ENCODE data around the gene SMAD7.

Gene SMAD7

GRCh38 chr18:48986851-48987761 is 36.3 kb upstream of the SMAD7 start:
- no peak for DNase-seq

GRCh38 chr18:48985161-48985560 is 34.4 kb upstream of the SMAD7 start:
- no peak for DNase-seq

GRCh38 chr18:48983793-48984437 is 33.1 kb upstream of the SMAD7 start:
- DNase-seq, result no peak

GRCh38 chr18:48982266-48982665 is 31.5 kb upstream of the SMAD7 start:
- DNase-seq, result no peak

GRCh38 chr18:48979944-48980890 is 29.5 kb upstream of the SMAD7 start:
- peak; percentile 21 for DNase-seq

- no peak for DNase-seq
Observed at GRCh38 chr18:48977914-48978313, 27.1 kb upstream of the SMAD7 start.

- DNase-seq, result no peak
Observed at GRCh38 chr18:48975817-48976649, 25.3 kb upstream of the SMAD7 start.

GRCh38 chr18:48975120-48975816 is 24.5 kb upstream of the SMAD7 start:
- no peak for DNase-seq

GRCh38 chr18:48974304-48975119 is 23.7 kb upstream of the SMAD7 start:
- no peak for DNase-seq

- peak; percentile 30 for DNase-seq
Observed at GRCh38 chr18:48973731-48974130, 23.0 kb upstream of the SMAD7 start.

GRCh38 chr18:48968412-48969215 is 17.8 kb upstream of the SMAD7 start:
- DNase-seq, result no peak

GRCh38 chr18:48967545-48967944 is 16.8 kb upstream of the SMAD7 start:
- no peak for DNase-seq

- DNase-seq, result no peak
Observed at GRCh38 chr18:48966523-48966922, 15.8 kb upstream of the SMAD7 start.

- DNase-seq, result no peak
Observed at GRCh38 chr18:48963586-48964470, 13.1 kb upstream of the SMAD7 start.

- DNase-seq, result no peak
Observed at GRCh38 chr18:48962994-48963561, 12.3 kb upstream of the SMAD7 start.

- no peak for DNase-seq
Observed at GRCh38 chr18:48962252-48962993, 11.7 kb upstream of the SMAD7 start.

- no peak for DNase-seq
Observed at GRCh38 chr18:48961547-48961946, 10.8 kb upstream of the SMAD7 start.
